Endodermal cell (in vitro differentiated cells): ENCODE data around the gene NCLN. TPM values are rescaled to one million over a fixed set of nuclear protein-coding genes. Genes with fewer than 3 reads are reported as not detected.

Experiments
- DNase-seq: peaks from one replicate; pipeline ENCODE4 v3.0.0-alpha.2; 2017
- H3K27ac ChIP-seq: 2 replicates; pipeline ENCODE4 v1.5.1; 2013; ENCODE audit warnings: mild to moderate bottlenecking, low read depth, low read length, moderate library complexity
- H3K27me3 ChIP-seq: 2 replicates; pipeline ENCODE4 v1.6.1; 2013; ENCODE audit warnings: mild to moderate bottlenecking, low read length, moderate library complexity; ENCODE audit not compliant: insufficient read depth, control insufficient read depth, poor library complexity, severe bottlenecking
- H3K36me3 ChIP-seq: 2 replicates; pipeline ENCODE4 v1.7.0; 2013; ENCODE audit warnings: mild to moderate bottlenecking, low read length, moderate library complexity; ENCODE audit not compliant: control insufficient read depth, insufficient read depth
- H3K4me1 ChIP-seq: one replicate; pipeline ENCODE4 v1.7.0; 2013; ENCODE audit warnings: low read length; ENCODE audit not compliant: control insufficient read depth, insufficient read depth
- H3K4me3 ChIP-seq: 2 replicates; pipeline ENCODE4 v1.5.1; 2013; ENCODE audit warnings: mild to moderate bottlenecking, low read length, moderate library complexity
- H3K9ac ChIP-seq: 2 replicates; pipeline ENCODE4 v1.6.1; 2013; ENCODE audit warnings: mild to moderate bottlenecking, low read length, moderate library complexity; ENCODE audit not compliant: poor library complexity, severe bottlenecking; ENCODE audit errors: extremely low read depth
- H3K9me3 ChIP-seq: 2 replicates; pipeline ENCODE4 v1.6.1; 2013; ENCODE audit warnings: mild to moderate bottlenecking, low read length, moderate library complexity; ENCODE audit not compliant: control insufficient read depth
- H3K27ac Mint-ChIP-seq: 2 replicates; pipeline ENCODE4 v1.8.0; 2020; ENCODE audit warnings: mixed read lengths
- H3K27me3 Mint-ChIP-seq: 2 replicates; pipeline ENCODE4 v1.8.0; 2021; ENCODE audit warnings: mild to moderate bottlenecking, mixed read lengths; ENCODE audit not compliant: insufficient read depth
- H3K36me3 Mint-ChIP-seq: 2 replicates; pipeline ENCODE4 v1.8.0; 2020; ENCODE audit warnings: low read depth, mixed read lengths
- H3K4me1 Mint-ChIP-seq: 2 replicates; pipeline ENCODE4 v1.8.0; 2020; ENCODE audit warnings: mixed read lengths
- H3K4me3 Mint-ChIP-seq: 2 replicates; pipeline ENCODE4 v1.8.0; 2020; ENCODE audit warnings: mild to moderate bottlenecking, moderate library complexity, mixed read lengths
- H3K9me3 Mint-ChIP-seq: 2 replicates; pipeline ENCODE4 v1.8.0; 2020; ENCODE audit warnings: mild to moderate bottlenecking, mixed read lengths
- WGBS, 2 experiments: methylation state at CpG; one replicate each; pipeline versions ENCODE4 v1.1.5 to v1.1.7; 2013; ENCODE audit warnings: missing lambda C conversion rate in 2 of 2, mixed read lengths in 1 of 2; ENCODE audit not compliant: insufficient coverage in 1 of 2, insufficient read length in 1 of 2; 5-methylcytosine and 5-hydroxymethylcytosine counted together
- total RNA-seq, 2 donors: library from RNA; stranded (reverse); fragmentation: NEBNext Ultra II Directional in 1 of 2; extraction: Animal tissue kit (Norgen Biotek cat#: 25700) in 1 of 2; gene quantifications; 2 replicates in 1 of 2; 3 replicates in 1 of 2; pipeline ENCODE4 v1.2.1, GENCODE V29; 2021
- TF ChIP-seq, protein P1 (sequence below): fragments of 200-600 bp; sonication (generic); conservative IDR thresholded peaks from 2 replicates; pipeline ENCODE4 v1.5.0; 2021; ENCODE audit warnings: antibody characterized with exemption, mild to moderate bottlenecking

Gene NCLN
- total RNA-seq, 2 donors from 2014 or later, result 80.6 to 91.2 TPM

DNA sequence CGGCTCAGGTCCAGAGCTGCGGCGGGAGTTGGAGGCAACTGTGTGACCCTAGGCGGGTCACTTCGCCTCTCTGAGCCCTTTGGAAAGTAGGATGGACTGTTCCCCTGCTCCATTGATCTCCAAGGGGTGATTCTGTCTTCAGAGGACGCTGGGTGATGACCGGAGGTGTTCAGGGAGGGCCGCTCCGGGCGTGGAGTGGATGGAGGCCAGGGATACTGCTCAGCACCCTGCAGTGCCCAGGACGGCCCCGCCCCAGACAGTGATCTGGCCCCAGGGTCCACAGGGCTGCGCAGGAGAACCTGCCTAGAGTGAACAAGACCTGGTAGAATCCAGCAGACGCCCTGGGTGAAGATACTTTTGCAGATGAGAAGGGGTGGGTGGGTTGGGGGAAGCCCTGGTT, 7.0 kb downstream of the NCLN start:
- DNase-seq, result no peak
- Histone ChIP-seq H3K9ac (no peak overlapping the region), H3K4me1 (no peaks in the 10 kb centered on the region), H3K9me3 (no peaks in the 10 kb centered on the region), H3K36me3 (peaks cover 12% of the 10 kb centered on the region), H3K27ac (no peak overlapping the region), H3K4me3 (no peak overlapping the region), H3K27me3 (no peaks in the 10 kb centered on the region)
- H3K27me3 Mint-ChIP-seq, result no peaks in the 10 kb centered on the region
- no peak overlapping the region for H3K27ac Mint-ChIP-seq
- peaks cover 31% of the 10 kb centered on the region for H3K36me3 Mint-ChIP-seq
- H3K9me3 Mint-ChIP-seq, result no peaks in the 10 kb centered on the region
- TF ChIP-seq, protein P1, sequence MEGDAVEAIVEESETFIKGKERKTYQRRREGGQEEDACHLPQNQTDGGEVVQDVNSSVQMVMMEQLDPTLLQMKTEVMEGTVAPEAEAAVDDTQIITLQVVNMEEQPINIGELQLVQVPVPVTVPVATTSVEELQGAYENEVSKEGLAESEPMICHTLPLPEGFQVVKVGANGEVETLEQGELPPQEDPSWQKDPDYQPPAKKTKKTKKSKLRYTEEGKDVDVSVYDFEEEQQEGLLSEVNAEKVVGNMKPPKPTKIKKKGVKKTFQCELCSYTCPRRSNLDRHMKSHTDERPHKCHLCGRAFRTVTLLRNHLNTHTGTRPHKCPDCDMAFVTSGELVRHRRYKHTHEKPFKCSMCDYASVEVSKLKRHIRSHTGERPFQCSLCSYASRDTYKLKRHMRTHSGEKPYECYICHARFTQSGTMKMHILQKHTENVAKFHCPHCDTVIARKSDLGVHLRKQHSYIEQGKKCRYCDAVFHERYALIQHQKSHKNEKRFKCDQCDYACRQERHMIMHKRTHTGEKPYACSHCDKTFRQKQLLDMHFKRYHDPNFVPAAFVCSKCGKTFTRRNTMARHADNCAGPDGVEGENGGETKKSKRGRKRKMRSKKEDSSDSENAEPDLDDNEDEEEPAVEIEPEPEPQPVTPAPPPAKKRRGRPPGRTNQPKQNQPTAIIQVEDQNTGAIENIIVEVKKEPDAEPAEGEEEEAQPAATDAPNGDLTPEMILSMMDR, result no peak
- H3K4me3 Mint-ChIP-seq, result no peak overlapping the region
- no peaks in the 10 kb centered on the region for H3K4me1 Mint-ChIP-seq
- 91 to 98% methylated on average over 13 to 14 of the region's 14 CpGs for WGBS, 2 experiments

DNA sequence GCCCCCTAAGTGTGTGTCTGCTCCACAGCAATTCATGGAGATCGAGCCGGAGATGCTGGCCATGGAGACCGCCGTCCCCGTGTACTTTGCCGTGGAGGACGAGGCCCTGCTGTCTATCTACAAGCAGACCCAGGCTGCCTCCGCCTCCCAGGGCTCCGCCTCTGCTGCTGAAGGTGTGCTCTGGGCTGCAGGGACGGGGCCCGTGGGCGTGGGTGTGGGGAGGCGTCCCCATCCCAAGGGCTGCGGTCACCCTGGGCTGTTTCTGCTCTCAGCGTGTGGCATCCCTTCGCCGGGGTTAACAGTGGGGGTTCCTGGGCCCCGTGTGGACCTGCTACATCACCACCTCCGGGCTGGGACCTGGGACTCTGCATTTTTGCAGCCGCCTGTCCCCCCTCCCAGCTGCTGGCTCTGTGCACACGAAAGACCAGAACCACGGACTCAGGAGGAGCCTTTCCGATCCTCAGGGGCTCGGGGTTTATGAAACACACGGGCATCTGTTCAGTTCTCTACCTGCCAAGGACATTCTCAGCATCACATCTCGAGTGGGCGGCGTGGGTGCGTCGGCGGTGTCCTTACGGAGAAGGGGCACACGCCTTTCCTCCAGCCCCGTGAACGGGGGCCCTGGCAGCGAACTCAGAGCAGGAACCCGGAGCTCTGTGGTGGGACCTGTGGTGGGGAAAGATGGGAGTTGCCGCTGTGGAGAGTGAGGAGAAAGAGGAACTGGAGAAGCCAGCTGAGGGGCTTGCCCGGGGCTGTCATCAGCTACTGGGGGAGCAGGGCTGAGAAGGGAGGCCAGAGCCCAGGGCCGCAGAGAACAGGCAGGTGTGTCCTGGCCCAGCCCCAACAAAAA, 7.8 kb downstream of the NCLN start:
- no peaks in the 10 kb centered on the region for H3K9me3 ChIP-seq
- Mint-ChIP-seq H3K27me3 (no peaks in the 10 kb centered on the region), H3K36me3 (peaks cover 27% of the 10 kb centered on the region), H3K27ac (no peak overlapping the region), H3K9me3 (no peaks in the 10 kb centered on the region), H3K4me3 (no peak overlapping the region), H3K4me1 (no peaks in the 10 kb centered on the region)
- no peaks in the 10 kb centered on the region for H3K27me3 ChIP-seq
- TF ChIP-seq, protein P1, result no peak
- H3K27ac ChIP-seq, result no peak overlapping the region
- H3K9ac ChIP-seq, result no peak overlapping the region
- no peaks in the 10 kb centered on the region for H3K4me1 ChIP-seq
- peaks cover 12% of the 10 kb centered on the region for H3K36me3 ChIP-seq
- no peak overlapping the region for H3K4me3 ChIP-seq
- no peak for DNase-seq
- 95 to 99% methylated on average over 27 to 40 of the region's 40 CpGs for WGBS, 2 experiments

DNA sequence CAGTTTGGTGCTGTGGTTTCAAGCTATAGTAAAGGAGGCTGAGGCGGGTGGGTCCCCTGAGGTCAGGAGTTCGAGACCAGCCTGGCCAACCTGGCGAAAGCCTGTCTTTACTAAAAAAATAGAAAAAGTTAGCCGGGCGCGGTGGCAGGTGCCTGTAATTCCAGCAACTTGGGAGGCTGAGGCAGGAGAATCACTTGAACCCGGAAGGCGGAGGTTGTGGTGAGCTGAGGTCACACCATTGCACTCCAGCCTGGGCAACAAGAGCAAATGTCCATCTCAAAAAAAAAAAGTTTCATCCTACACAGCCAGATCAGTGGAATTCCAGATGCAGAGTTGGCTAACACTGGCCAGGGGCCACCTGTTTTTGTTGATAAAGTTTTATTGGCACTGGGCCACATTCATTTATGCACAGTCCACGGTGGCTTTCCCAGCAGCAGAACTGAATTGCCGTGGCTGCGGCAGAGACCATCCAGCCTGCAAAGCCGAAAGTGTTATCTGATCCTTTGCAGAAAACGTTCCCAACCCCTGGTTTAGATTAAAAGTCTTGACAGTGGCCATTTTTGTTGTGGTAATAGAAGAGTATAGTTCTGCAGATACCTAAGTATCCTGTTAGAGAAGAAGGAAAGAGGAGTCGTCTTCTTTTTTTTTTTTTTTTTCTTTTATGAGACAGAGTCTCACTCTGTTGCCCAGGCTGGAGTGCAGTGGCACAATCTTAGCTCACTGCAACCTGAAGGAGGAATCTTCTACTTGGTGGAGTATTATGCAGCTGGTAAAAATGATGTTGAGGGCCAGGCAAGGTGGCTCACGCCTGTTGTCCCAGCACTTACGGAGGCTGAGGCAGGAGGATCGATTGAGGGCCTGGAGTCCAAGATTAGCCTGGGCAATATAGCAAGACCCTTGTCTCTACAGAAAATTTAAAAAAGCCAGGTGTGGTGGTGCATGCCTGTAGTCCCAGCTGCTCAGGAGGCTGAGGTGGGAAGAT, 8.7 kb downstream of the NCLN start:
- TF ChIP-seq, protein P1, result no peak
- Histone ChIP-seq H3K4me1 (no peaks in the 10 kb centered on the region), H3K9ac (no peak overlapping the region), H3K36me3 (peaks cover 8% of the 10 kb centered on the region), H3K9me3 (no peaks in the 10 kb centered on the region), H3K27me3 (no peaks in the 10 kb centered on the region), H3K4me3 (no peak overlapping the region), H3K27ac (no peak overlapping the region)
- Mint-ChIP-seq H3K4me1 (no peaks in the 10 kb centered on the region), H3K36me3 (peaks cover 24% of the 10 kb centered on the region), H3K27ac (no peak overlapping the region), H3K4me3 (no peak overlapping the region), H3K27me3 (no peaks in the 10 kb centered on the region), H3K9me3 (no peaks in the 10 kb centered on the region)
- 89% methylated on average over 11 to 17 of the region's 17 CpGs for WGBS, 2 experiments
- no peak for DNase-seq
